Measurements from ENCODE around the gene PMEPA1. TPM values are rescaled to one million over a fixed set of nuclear protein-coding genes. Genes with fewer than 3 reads are reported as not detected.

Gene PMEPA1
- total RNA-seq, 1 donor from 2014 or later, result 0.82 TPM

- intact Hi-C loops (cut with micrococcal nuclease), result no loop called here
- Mint-ChIP-seq H3K4me3 (no peak overlapping the region), H3K27ac (no peak overlapping the region), H3K27me3 (peaks cover 13% of the 10 kb centered on the region), H3K36me3 (ENCODE audit: low read depth) (no peaks in the 10 kb centered on the region), H3K9me3 (no peaks in the 10 kb centered on the region), H3K4me1 (peaks cover 9% of the 10 kb centered on the region)
- DNase-seq, result no peak
Observed at GRCh38 chr20:57701651-57702050, 8.2 kb downstream of the PMEPA1 start.

GRCh38 chr20:57701090-57701489, 8.7 kb downstream of the PMEPA1 start:
- H3K4me3 Mint-ChIP-seq, result no peak overlapping the region
- no peak overlapping the region for H3K27ac Mint-ChIP-seq
- peaks cover 9% of the 10 kb centered on the region for H3K4me1 Mint-ChIP-seq
- intact Hi-C loops (cut with micrococcal nuclease), result no loop called here
- no peaks in the 10 kb centered on the region for H3K36me3 Mint-ChIP-seq (ENCODE audit: low read depth)
- DNase-seq, result no peak
- no peaks in the 10 kb centered on the region for H3K9me3 Mint-ChIP-seq
- H3K27me3 Mint-ChIP-seq, result peaks cover 11% of the 10 kb centered on the region

- no peak for DNase-seq
- H3K4me1 Mint-ChIP-seq, result peaks cover 9% of the 10 kb centered on the region
- intact Hi-C loops (cut with micrococcal nuclease), result loop anchor here (2.0 kb wide), 1 partner anchor 81 kb away; no protein-coding TSS in a partner anchor
- H3K27me3 Mint-ChIP-seq, result peaks cover 9% of the 10 kb centered on the region
- H3K36me3 Mint-ChIP-seq (ENCODE audit: low read depth), result no peaks in the 10 kb centered on the region
- no peak overlapping the region for H3K4me3 Mint-ChIP-seq
- no peaks in the 10 kb centered on the region for H3K9me3 Mint-ChIP-seq
- H3K27ac Mint-ChIP-seq, result no peak overlapping the region
Observed at GRCh38 chr20:57699395-57699794, 10.4 kb downstream of the PMEPA1 start.

GRCh38 chr20:57698867-57699275, 10.9 kb downstream of the PMEPA1 start:
- H3K4me3 Mint-ChIP-seq, result no peak overlapping the region
- H3K27me3 Mint-ChIP-seq, result peaks cover 9% of the 10 kb centered on the region
- H3K4me1 Mint-ChIP-seq, result peaks cover 9% of the 10 kb centered on the region
- intact Hi-C loops (cut with micrococcal nuclease), result loop anchor here (1.0 to 2.0 kb wide), 4 partner anchors 11 to 80 kb away; partner anchors contain the start of gene PMEPA1
- no peaks in the 10 kb centered on the region for H3K36me3 Mint-ChIP-seq (ENCODE audit: low read depth)
- no peak overlapping the region for H3K27ac Mint-ChIP-seq
- DNase-seq, result no peak
- no peaks in the 10 kb centered on the region for H3K9me3 Mint-ChIP-seq

GRCh38 chr20:57698116-57698866, 11.5 kb downstream of the PMEPA1 start:
- peak overlapping the region; percentile 32 for H3K4me3 Mint-ChIP-seq
- peak overlapping the region; percentile 44 for H3K27ac Mint-ChIP-seq
- peaks cover 9% of the 10 kb centered on the region for H3K4me1 Mint-ChIP-seq
- no peaks in the 10 kb centered on the region for H3K9me3 Mint-ChIP-seq
- H3K27me3 Mint-ChIP-seq, result peaks cover 9% of the 10 kb centered on the region
- H3K36me3 Mint-ChIP-seq (ENCODE audit: low read depth), result no peaks in the 10 kb centered on the region
- intact Hi-C loops (cut with micrococcal nuclease), result loop anchor here (1.0 to 2.0 kb wide), 4 partner anchors 12 to 79 kb away; partner anchors contain the start of gene PMEPA1
- peak; percentile 72 for DNase-seq

GRCh38 chr20:57697543-57697942, 12.3 kb downstream of the PMEPA1 start:
- Mint-ChIP-seq H3K27me3 (peaks cover 7% of the 10 kb centered on the region), H3K27ac (no peak overlapping the region)
- intact Hi-C loops (cut with micrococcal nuclease), result no loop called here

GRCh38 chr20:57696401-57696961, 13.3 kb downstream of the PMEPA1 start:
- Mint-ChIP-seq H3K36me3 (ENCODE audit: low read depth) (no peaks in the 10 kb centered on the region), H3K4me1 (peaks cover 9% of the 10 kb centered on the region), H3K27ac (no peak overlapping the region), H3K9me3 (no peaks in the 10 kb centered on the region), H3K4me3 (no peak overlapping the region), H3K27me3 (peaks cover 8% of the 10 kb centered on the region)
- intact Hi-C loops (cut with micrococcal nuclease), result no loop called here
- DNase-seq, result no peak

More at GRCh38 chr20:57697543-57697942, 12.3 kb downstream of the PMEPA1 start:
- no peaks in the 10 kb centered on the region for H3K9me3 Mint-ChIP-seq
- H3K4me3 Mint-ChIP-seq, result no peak overlapping the region
- H3K4me1 Mint-ChIP-seq, result peaks cover 9% of the 10 kb centered on the region
- H3K36me3 Mint-ChIP-seq (ENCODE audit: low read depth), result no peaks in the 10 kb centered on the region
- no peak for DNase-seq

- H3K27ac Mint-ChIP-seq, result no peak overlapping the region
- no peak for DNase-seq
- H3K9me3 Mint-ChIP-seq, result no peaks in the 10 kb centered on the region
- peaks cover 5% of the 10 kb centered on the region for H3K27me3 Mint-ChIP-seq
- peaks cover 9% of the 10 kb centered on the region for H3K4me1 Mint-ChIP-seq
- H3K36me3 Mint-ChIP-seq (ENCODE audit: low read depth), result no peaks in the 10 kb centered on the region
- intact Hi-C loops (cut with micrococcal nuclease), result no loop called here
- H3K4me3 Mint-ChIP-seq, result no peak overlapping the region
Observed at GRCh38 chr20:57695940-57696339, 13.9 kb downstream of the PMEPA1 start.

GRCh38 chr20:57695012-57695411, 14.8 kb downstream of the PMEPA1 start:
- Mint-ChIP-seq H3K27me3 (peaks cover 5% of the 10 kb centered on the region), H3K4me3 (no peak overlapping the region), H3K4me1 (peaks cover 9% of the 10 kb centered on the region), H3K27ac (no peak overlapping the region), H3K36me3 (ENCODE audit: low read depth) (no peaks in the 10 kb centered on the region), H3K9me3 (no peaks in the 10 kb centered on the region)
- intact Hi-C loops (cut with micrococcal nuclease), result no loop called here
- no peak for DNase-seq

- Mint-ChIP-seq H3K36me3 (ENCODE audit: low read depth) (no peaks in the 10 kb centered on the region), H3K27me3 (peaks cover 5% of the 10 kb centered on the region), H3K9me3 (no peaks in the 10 kb centered on the region), H3K4me1 (peaks cover 9% of the 10 kb centered on the region), H3K27ac (no peak overlapping the region), H3K4me3 (no peak overlapping the region)
- intact Hi-C loops (cut with micrococcal nuclease), result no loop called here
- DNase-seq, result no peak
Observed at GRCh38 chr20:57694481-57694880, 15.3 kb downstream of the PMEPA1 start.

- Mint-ChIP-seq H3K4me1 (peaks cover 6% of the 10 kb centered on the region), H3K9me3 (no peaks in the 10 kb centered on the region), H3K36me3 (ENCODE audit: low read depth) (no peaks in the 10 kb centered on the region), H3K27ac (no peak overlapping the region), H3K4me3 (no peak overlapping the region), H3K27me3 (peaks cover 5% of the 10 kb centered on the region)
- no peak for DNase-seq
- intact Hi-C loops (cut with micrococcal nuclease), result no loop called here
Observed at GRCh38 chr20:57693670-57694329, 16.0 kb downstream of the PMEPA1 start.

GRCh38 chr20:57693002-57693582, 16.7 kb downstream of the PMEPA1 start:
- no peak overlapping the region for H3K4me3 Mint-ChIP-seq
- peaks cover 5% of the 10 kb centered on the region for H3K27me3 Mint-ChIP-seq
- DNase-seq, result no peak
- no peaks in the 10 kb centered on the region for H3K9me3 Mint-ChIP-seq
- peaks cover 2% of the 10 kb centered on the region for H3K4me1 Mint-ChIP-seq
- H3K36me3 Mint-ChIP-seq (ENCODE audit: low read depth), result no peaks in the 10 kb centered on the region
- intact Hi-C loops (cut with micrococcal nuclease), result no loop called here
- H3K27ac Mint-ChIP-seq, result no peak overlapping the region

- DNase-seq, result no peak
- Mint-ChIP-seq H3K4me1 (no peaks in the 10 kb centered on the region), H3K36me3 (ENCODE audit: low read depth) (no peaks in the 10 kb centered on the region), H3K27ac (no peak overlapping the region), H3K27me3 (peaks cover 5% of the 10 kb centered on the region), H3K9me3 (no peaks in the 10 kb centered on the region), H3K4me3 (no peak overlapping the region)
- intact Hi-C loops (cut with micrococcal nuclease), result no loop called here
Observed at GRCh38 chr20:57692393-57692792, 17.4 kb downstream of the PMEPA1 start.

- Mint-ChIP-seq H3K4me3 (no peak overlapping the region), H3K36me3 (ENCODE audit: low read depth) (no peaks in the 10 kb centered on the region), H3K4me1 (no peaks in the 10 kb centered on the region), H3K9me3 (no peaks in the 10 kb centered on the region), H3K27me3 (peaks cover 5% of the 10 kb centered on the region), H3K27ac (no peak overlapping the region)
- intact Hi-C loops (cut with micrococcal nuclease), result no loop called here
- DNase-seq, result no peak
Observed at GRCh38 chr20:57691699-57692098, 18.1 kb downstream of the PMEPA1 start.
